NCI-H2196 (cell line): ENCODE data around the gene KLF8.

ENCODE experiments used
- DNase-seq: peaks from one replicate; lab custom pipeline; 2025; ENCODE audit not compliant: unreplicated experiment; lab: John Stamatoyannopoulos, UW

Gene KLF8

GRCh38 chrX:56309881-56310280 is 77.7 kb downstream of the KLF8 start:
- DNase-seq: no peak

GRCh38 chrX:56310581-56310980 is 78.4 kb downstream of the KLF8 start:
- DNase-seq: no peak

- DNase-seq: no peak
Measured at GRCh38 chrX:56313308-56313707, 81.2 kb downstream of the KLF8 start.

- DNase-seq: no peak
Measured at GRCh38 chrX:56314334-56314733, 82.2 kb downstream of the KLF8 start.

- no peak for DNase-seq
Measured at GRCh38 chrX:56318076-56318475, 85.9 kb downstream of the KLF8 start.

GRCh38 chrX:56319165-56319564 is 87.0 kb downstream of the KLF8 start:
- no peak for DNase-seq
